Smooth muscle cell (in vitro differentiated cells): ENCODE data around the gene CRADD. TPM values are rescaled to one million over a fixed set of nuclear protein-coding genes. Genes with fewer than 3 reads are reported as not detected.

Source experiments
- DNase-seq: peaks from one replicate; lab custom pipeline; 2025; ENCODE audit not compliant: unreplicated experiment; lab: John Stamatoyannopoulos, UW
- H2AFZ ChIP-seq: fragments of 200-600 bp; sonication (generic); 2 replicates; pipeline ENCODE4 v1.6.0; 2016; ENCODE audit warnings: antibody characterized with exemption, low read depth, mild to moderate bottlenecking
- H3F3A ChIP-seq: fragments of 200-600 bp; sonication (generic); 2 replicates; pipeline ENCODE4 v1.6.0; 2017; ENCODE audit warnings: antibody characterized with exemption, low read depth
- H3K27ac ChIP-seq: fragments of 200-600 bp; sonication (generic); 2 replicates; pipeline ENCODE4 v1.5.1; 2016; ENCODE audit warnings: low read depth, mild to moderate bottlenecking
- H3K27me3 ChIP-seq: fragments of 200-600 bp; sonication (generic); 2 replicates; pipeline ENCODE4 v1.6.1; 2016; ENCODE audit warnings: low read depth, mild to moderate bottlenecking
- H3K36me3 ChIP-seq: fragments of 200-600 bp; sonication (generic); 2 replicates; pipeline ENCODE4 v1.5.1; 2016; ENCODE audit warnings: low read depth
- H3K4me1 ChIP-seq: fragments of 200-600 bp; sonication (generic); 2 replicates; pipeline ENCODE4 v1.5.1; 2016; ENCODE audit warnings: low read depth
- H3K4me2 ChIP-seq: fragments of 200-600 bp; sonication (generic); 2 replicates; pipeline ENCODE4 v1.6.0; 2016; ENCODE audit warnings: mild to moderate bottlenecking
- H3K4me3 ChIP-seq: fragments of 200-600 bp; sonication (generic); 2 replicates; pipeline ENCODE4 v1.5.1; 2016; ENCODE audit warnings: mild to moderate bottlenecking
- H3K79me2 ChIP-seq: fragments of 200-600 bp; sonication (generic); 2 replicates; pipeline ENCODE4 v1.6.0; 2016; ENCODE audit warnings: low read depth, mild to moderate bottlenecking
- H3K9ac ChIP-seq: fragments of 200-600 bp; sonication (generic); 2 replicates; pipeline ENCODE4 v1.6.0; 2016; ENCODE audit warnings: low read depth
- H3K9me3 ChIP-seq: fragments of 200-600 bp; sonication (generic); replicated peaks from 2 replicates; pipeline ENCODE4 v1.5.1; 2016; ENCODE audit warnings: low read depth
- H4K20me1 ChIP-seq: fragments of 200-600 bp; sonication (generic); 2 replicates; pipeline ENCODE4 v1.6.0; 2016; ENCODE audit warnings: low read depth
- CTCF ChIP-seq: fragments of 200-600 bp; sonication (generic); IDR thresholded peaks from 2 replicates; pipeline ENCODE4 v1.5.1; 2017; ENCODE audit warnings: borderline replicate concordance, mild to moderate bottlenecking, antibody characterized with exemption; ENCODE audit not compliant: insufficient read depth, poor library complexity, severe bottlenecking
- WGBS: methylation state at CpG from one replicate; pipeline ENCODE4 v1.1.7; 2016; ENCODE audit warnings: low lambda C conversion rate; 5-methylcytosine and 5-hydroxymethylcytosine counted together
- polyA plus RNA-seq: library from polyadenylated mRNA; unstranded; fragments of >200 nt; fragmentation: Nextera tagmentation; extraction: Ambion mirVana; gene quantifications from 2 replicates; pipeline ENCODE4 v1.2.1, GENCODE V29; 2016
- total RNA-seq: library from RNA; depleted of rRNA; stranded (reverse); fragments of >200 nt; gene quantifications from 2 replicates; pipeline ENCODE4 v1.2.3, GENCODE V29; 2014

Gene CRADD
- total and polyA plus RNA-seq, 2 experiments from 2014 or later = 10.7 to 28.6 TPM

DNA sequence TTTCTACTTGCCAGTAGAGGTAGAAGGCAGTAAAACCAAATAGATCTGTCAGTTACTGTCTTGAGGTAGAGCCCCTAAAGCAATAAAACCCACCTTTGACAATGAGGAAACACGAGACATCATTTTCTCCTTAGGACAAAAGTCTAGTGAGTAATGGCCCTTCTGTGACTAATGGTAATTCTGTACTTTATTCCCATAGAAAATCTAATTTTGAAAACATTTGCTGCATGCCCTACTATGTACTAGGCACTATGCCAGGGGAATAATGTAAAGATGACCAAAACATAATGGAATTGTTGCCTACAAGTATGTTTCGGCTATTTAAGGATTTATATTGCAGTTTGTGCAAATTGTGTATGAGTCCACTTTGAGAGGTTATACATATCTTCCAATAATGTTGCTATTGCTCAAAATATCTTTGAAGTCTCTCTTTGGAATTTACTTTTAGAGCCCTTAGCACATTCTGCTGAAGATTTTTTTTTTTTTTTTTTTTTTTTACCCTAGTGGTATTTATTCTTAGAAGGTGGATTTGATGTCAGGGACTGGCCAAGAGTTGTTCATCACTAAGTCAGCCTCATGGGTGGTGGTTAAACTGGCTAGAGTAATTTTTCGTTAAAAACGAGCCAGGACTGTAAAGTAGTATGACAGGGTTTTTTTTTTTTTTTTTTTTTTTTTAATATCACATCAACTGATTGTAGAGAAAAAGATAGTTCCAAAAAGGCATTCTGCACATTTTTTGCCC is 109.7 kb downstream of the CRADD start:
- no peak overlapping the region for H2AFZ ChIP-seq
- H3K27ac ChIP-seq = peak overlapping the region; percentile 96
- no peak overlapping the region for H3K4me3 ChIP-seq
- TF ChIP-seq CTCF = no peak
- no peaks in the 10 kb centered on the region for H3K79me2 ChIP-seq
- H3F3A ChIP-seq = peaks cover 17% of the 10 kb centered on the region
- DNase-seq = no peak
- H3K36me3 ChIP-seq = no peaks in the 10 kb centered on the region
- H3K9me3 ChIP-seq = no peaks in the 10 kb centered on the region
- H3K9ac ChIP-seq = peak overlapping the region; percentile 39
- no peak overlapping the region for H3K4me2 ChIP-seq
- H4K20me1 ChIP-seq = no peaks in the 10 kb centered on the region
- no peaks in the 10 kb centered on the region for H3K27me3 ChIP-seq
- H3K4me1 ChIP-seq = peaks cover 25% of the 10 kb centered on the region
- 83% methylated on average over 4 of the region's 4 CpGs for WGBS

- no peak for TF ChIP-seq CTCF
- Histone ChIP-seq H3K4me1 (peaks cover 24% of the 10 kb centered on the region), H3K4me2 (no peak overlapping the region), H3K4me3 (no peak overlapping the region), H2AFZ (no peak overlapping the region), H3K36me3 (no peaks in the 10 kb centered on the region), H4K20me1 (no peaks in the 10 kb centered on the region), H3K9me3 (no peaks in the 10 kb centered on the region), H3K27ac (no peak overlapping the region), H3K9ac (no peak overlapping the region), H3K79me2 (no peaks in the 10 kb centered on the region), H3F3A (peaks cover 17% of the 10 kb centered on the region), H3K27me3 (no peaks in the 10 kb centered on the region)
- DNase-seq = no peak
- 99% methylated on average over 3 of the region's 3 CpGs for WGBS
Measured at GRCh38 chr12:93788853-93789252, 111.7 kb downstream of the CRADD start.

DNA sequence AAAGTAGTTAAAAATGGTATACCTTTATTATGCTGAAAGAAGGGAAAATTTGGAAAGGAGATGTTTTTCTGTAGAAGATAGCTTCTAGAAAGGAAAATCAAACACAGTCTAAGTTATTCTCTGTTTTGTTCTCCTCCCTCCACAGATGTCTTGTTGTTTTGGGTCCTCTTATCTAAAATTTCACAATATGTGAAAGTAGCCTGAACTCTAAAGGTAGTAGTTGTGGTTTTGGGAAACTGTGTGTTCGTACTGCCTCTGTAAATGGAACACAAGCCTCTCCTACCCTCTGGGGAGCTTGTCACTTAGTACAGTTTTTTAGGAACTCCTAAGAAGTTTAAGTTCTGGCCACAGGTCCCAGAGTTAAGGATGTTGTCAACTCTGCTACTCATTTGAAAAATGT is 112.6 kb downstream of the CRADD start:
- no peaks in the 10 kb centered on the region for H3K9me3 ChIP-seq
- no peak for TF ChIP-seq CTCF
- peaks cover 13% of the 10 kb centered on the region for H3F3A ChIP-seq
- H3K27me3 ChIP-seq = no peaks in the 10 kb centered on the region
- no peak for DNase-seq
- peak overlapping the region; percentile 54 for H3K27ac ChIP-seq
- no peaks in the 10 kb centered on the region for H4K20me1 ChIP-seq
- no peaks in the 10 kb centered on the region for H3K36me3 ChIP-seq
- 61% methylated on average over 1 of the region's 1 CpG for WGBS
- peak overlapping the region; percentile 36 for H3K9ac ChIP-seq
- no peak overlapping the region for H3K4me3 ChIP-seq
- H2AFZ ChIP-seq = no peak overlapping the region
- no peaks in the 10 kb centered on the region for H3K79me2 ChIP-seq
- H3K4me2 ChIP-seq = peak overlapping the region; percentile 53
- H3K4me1 ChIP-seq = peaks cover 15% of the 10 kb centered on the region

- H2AFZ ChIP-seq = no peak overlapping the region
- 71% methylated on average over 5 of the region's 5 CpGs for WGBS
- TF ChIP-seq CTCF = no peak
- H3K36me3 ChIP-seq = no peaks in the 10 kb centered on the region
- H4K20me1 ChIP-seq = no peaks in the 10 kb centered on the region
- no peak overlapping the region for H3K4me3 ChIP-seq
- peak overlapping the region; percentile 53 for H3K4me2 ChIP-seq
- H3F3A ChIP-seq = peaks cover 8% of the 10 kb centered on the region
- H3K4me1 ChIP-seq = peaks cover 9% of the 10 kb centered on the region
- peak overlapping the region; percentile 54 for H3K27ac ChIP-seq
- no peaks in the 10 kb centered on the region for H3K79me2 ChIP-seq
- DNase-seq = no peak
- H3K9me3 ChIP-seq = no peaks in the 10 kb centered on the region
- H3K9ac ChIP-seq = no peak overlapping the region
- H3K27me3 ChIP-seq = no peaks in the 10 kb centered on the region
Measured at GRCh38 chr12:93790472-93791152, 113.4 kb downstream of the CRADD start.
